ENCODE data around the gene GNAT1. TPM values are rescaled to one million over a fixed set of nuclear protein-coding genes. Genes with fewer than 3 reads are reported as not detected.

Gene GNAT1
- total RNA-seq, 1 experiment from 2014 or later, result 0.13 TPM

- CTCF ChIA-PET, result interaction anchor here (0.6 to 3.9 kb wide), 23 partner anchors 10 to 143 kb away, joined by 3 to 57 read pairs (median 5); partner anchors contain the start of genes GNAI2 and RBM5
- Mint-ChIP-seq H3K9me3 (no peaks in the 10 kb centered on the region), H3K4me3 (no peak overlapping the region), H3K27ac (no peak overlapping the region), H3K36me3 (peaks cover 5% of the 10 kb centered on the region), H3K27me3 (ENCODE audit: low read depth) (peaks cover 6% of the 10 kb centered on the region), H3K4me1 (no peaks in the 10 kb centered on the region)
- TF ChIP-seq CTCF (IDR thresholded peaks at IDR 0.05) (peak; percentile 35; the same call in 1 of the 2 replicates), ZNF232 (CRISPR knock-in tag; IDR thresholded peaks at IDR 0.05) (no peak)
- POLR2A ChIA-PET, result no interaction called here
- DNase-seq (ENCODE audit: low spot score) (peak; percentile 80), ATAC-seq (peak; percentile 71)
These were observed 2.1 kb upstream of the GNAT1 start for GRCh38 chr3:50189274-50189673.

DNA sequence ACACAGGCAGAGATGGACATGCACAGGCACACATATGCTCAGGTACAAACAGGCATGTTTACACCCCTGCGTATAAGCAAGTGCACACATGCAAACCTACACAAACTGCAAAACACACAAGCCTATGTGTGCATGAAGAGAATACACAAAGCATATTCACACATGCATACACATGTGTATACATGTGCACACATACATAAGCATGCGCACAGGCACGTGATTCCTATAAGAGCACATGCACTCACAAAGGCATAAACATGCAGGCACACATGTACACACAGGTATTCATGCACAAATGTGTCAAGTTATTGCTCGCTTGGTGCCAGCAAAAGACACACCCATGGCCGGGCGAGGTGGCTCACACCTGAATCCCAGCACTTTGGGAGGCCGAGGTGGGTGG is 1.4 kb upstream of the GNAT1 start:
- ATAC-seq, result no peak
- H3K4me3 Mint-ChIP-seq, result no peak overlapping the region
- CTCF ChIA-PET, result interaction anchor here (0.6 to 7.2 kb wide), 14 partner anchors 11 to 144 kb away, joined by 3 to 604 read pairs (median 6); partner anchors contain the start of gene GNAI2
- H3K9me3 Mint-ChIP-seq, result no peaks in the 10 kb centered on the region
- H3K36me3 Mint-ChIP-seq, result peaks cover 2% of the 10 kb centered on the region; the same call in 1 of the 2 replicates
- peaks cover 9% of the 10 kb centered on the region for H3K27me3 Mint-ChIP-seq (ENCODE audit: low read depth)
- POLR2A ChIA-PET, result no interaction called here
- peaks cover under 1% of the 10 kb centered on the region for H3K4me1 Mint-ChIP-seq
- H3K27ac Mint-ChIP-seq, result no peak overlapping the region
- DNase-seq (ENCODE audit: low spot score), result no peak
- TF ChIP-seq IRF2 (CRISPR knock-in tag; IDR thresholded peaks at IDR 0.05; ENCODE audit: borderline replicate concordance, low read depth) (no peak), STAT6 (CRISPR knock-in tag; conservative IDR thresholded peaks at IDR 0.05; ENCODE audit: low read depth) (no peak), AFF4 (CRISPR knock-in tag; IDR thresholded peaks at IDR 0.05; ENCODE audit: borderline replicate concordance) (no peak), OVOL2 (CRISPR knock-in tag; IDR thresholded peaks at IDR 0.05; ENCODE audit: borderline replicate concordance) (no peak), TP53 (CRISPR knock-in tag; IDR thresholded peaks at IDR 0.05) (no peak), USF1 (CRISPR knock-in tag; IDR thresholded peaks at IDR 0.05) (no peak), NFATC4 (CRISPR knock-in tag; IDR thresholded peaks at IDR 0.05) (no peak), NFE2L1 (CRISPR knock-in tag; IDR thresholded peaks at IDR 0.05) (no peak), ETV6 (CRISPR knock-in tag; IDR thresholded peaks at IDR 0.05) (no peak), FOXP4 (CRISPR knock-in tag; IDR thresholded peaks at IDR 0.05) (no peak), CBFB (CRISPR knock-in tag; IDR thresholded peaks at IDR 0.05; ENCODE audit: low read depth) (no peak)
